HepG2 (cell line): Measurements from ENCODE around the gene MCC. TPM values are rescaled to one million over a fixed set of nuclear protein-coding genes. Genes with fewer than 3 reads are reported as not detected.

ENCODE experiments used
- ATAC-seq: fragments of 200-7000 bp; cut with Tn5 transposase; 3 replicates; pipeline ENCODE4 v1.9.1; 2020; ENCODE audit warnings: mild to moderate bottlenecking, moderate library complexity
- BruUV-seq: library from RNA; stranded (reverse); fragments of 400-500 nt; replicated peaks from 2 replicates; lab custom pipeline; 2021; lab: Mats Ljungman, UMichigan
- CTCF ChIA-PET: fragments of 300-600 bp; formaldehyde crosslinking; extraction: SDS; loops from one replicate; lab custom pipeline; 2021; ENCODE audit warnings: low total read pairs, inconsistent platforms, low intra/inter-chr PET ratio; lab: Yijun Ruan, JAX
- POLR2A ChIA-PET: fragments of 350-600 bp; sonication (Branson Sonifier 250); formaldehyde crosslinking; loops from one replicate; lab custom pipeline; 2020; ENCODE audit warnings: antibody characterized with exemption, inconsistent platforms; lab: Yijun Ruan, JAX
- DNase-seq: peaks from one replicate; pipeline ENCODE4 v3.0.0-alpha.2; 2015; ENCODE audit warnings: low spot score
- FAIRE-seq: peaks from 3 replicates; lab custom pipeline; 2011; peaks lifted over from hg19 to GRCh38; lab: Jason Lieb, UNC
- H2AFZ ChIP-seq: one replicate; pipeline ENCODE4 v1.6.1; 2011; ENCODE audit warnings: low read length, inconsistent platforms
- H3K27ac ChIP-seq: fragments of 300-600 bp; 3 replicates; pipeline ENCODE4 v1.8.0; 2011; ENCODE audit warnings: mixed run types, mild to moderate bottlenecking, mixed read lengths, low read length, inconsistent platforms; ENCODE audit not compliant: insufficient read depth; ENCODE audit errors: extremely low read length
- H3K27me3 ChIP-seq, 2 experiments: fragments of 200-600 bp in 1 of 2; 2 replicates in 1 of 2; 3 replicates in 1 of 2; pipeline versions ENCODE4 v1.6.0 to v1.8.0; 2011; ENCODE audit warnings: low read length in 2 of 2, mild to moderate bottlenecking in 2 of 2, moderate library complexity in 2 of 2, inconsistent platforms in 1 of 2; ENCODE audit not compliant: insufficient read depth in 2 of 2, control insufficient read depth in 1 of 2
- H3K36me3 ChIP-seq, 2 experiments: fragments of 200-600 bp in 1 of 2; replicated peaks in 1 of 2; 2 replicates in 1 of 2; 3 replicates in 1 of 2; pipeline versions ENCODE4 v1.5.1 to v1.8.0; 2011; ENCODE audit warnings: low read length in 2 of 2, inconsistent platforms in 1 of 2; ENCODE audit not compliant: insufficient read depth in 2 of 2, control insufficient read depth in 1 of 2
- H3K4me1 ChIP-seq: 2 replicates; pipeline ENCODE4 v1.5.1; 2012; ENCODE audit warnings: low read length, inconsistent platforms; ENCODE audit not compliant: insufficient read depth
- H3K4me2 ChIP-seq: 2 replicates; pipeline ENCODE4 v1.6.0; 2011; ENCODE audit warnings: low read depth, low read length, inconsistent platforms
- H3K4me3 ChIP-seq, 3 experiments: fragments of 200-600 bp in 1 of 3; sonication (generic), shearing (Covaris generic) in 1 of 3; replicated peaks in 1 of 3; 2 replicates each; pipeline ENCODE4 v1.5.1; 2011 to 2016; ENCODE audit warnings: low read length in 3 of 3, inconsistent platforms in 2 of 3, low read depth in 2 of 3, mild to moderate bottlenecking in 2 of 3, control low read depth in 1 of 3, mixed read lengths in 1 of 3; ENCODE audit not compliant: insufficient read depth in 1 of 3
- H3K79me2 ChIP-seq: one replicate; pipeline ENCODE4 v1.6.1; 2011; ENCODE audit warnings: low read length, inconsistent platforms; ENCODE audit not compliant: insufficient read depth
- H3K9ac ChIP-seq: 2 replicates; pipeline ENCODE4 v1.6.0; 2011; ENCODE audit warnings: mild to moderate bottlenecking, low read depth, low read length, inconsistent platforms; ENCODE audit not compliant: insufficient read depth
- H3K9me3 ChIP-seq: 2 replicates; pipeline ENCODE4 v1.5.1; 2012; ENCODE audit warnings: mild to moderate bottlenecking, low read length
- H4K20me1 ChIP-seq: 2 replicates; pipeline ENCODE4 v1.6.0; 2011; ENCODE audit warnings: inconsistent platforms, mild to moderate bottlenecking, low read length, moderate library complexity; ENCODE audit not compliant: insufficient read depth
- ELF4 ChIP-seq: sonication (generic); formaldehyde crosslinking; IDR thresholded peaks from 2 replicates; pipeline ENCODE4 v1.5.0; 2020; ENCODE audit warnings: missing genetic modification reagents, mild to moderate bottlenecking, moderate library complexity, borderline replicate concordance
- GATAD1 ChIP-seq: IDR thresholded peaks from 2 replicates; pipeline ENCODE4 v1.6.1; 2016; ENCODE audit warnings: missing genetic modification reagents, missing compliant biosample characterization
- MIER3 ChIP-seq: IDR thresholded peaks from 2 replicates; pipeline ENCODE4 v1.6.1; 2016; ENCODE audit warnings: missing compliant biosample characterization, borderline replicate concordance
- RCOR2 ChIP-seq: IDR thresholded peaks from 2 replicates; pipeline ENCODE4 v1.6.1; 2016; ENCODE audit warnings: missing biosample characterization, missing genetic modification reagents
- SRSF4 ChIP-seq: fragments of 200-400 bp; formaldehyde crosslinking; IDR thresholded peaks from one replicate; pipeline ENCODE4 v1.6.1; 2018; ENCODE audit warnings: mild to moderate bottlenecking, low read depth, low read length, moderate library complexity; ENCODE audit not compliant: poor library complexity, severe bottlenecking
- TAF1 ChIP-seq: sonication (generic); formaldehyde crosslinking; IDR thresholded peaks from 2 replicates; pipeline ENCODE4 v1.4.0; 2020; ENCODE audit warnings: missing genetic modification reagents
- TEAD2 ChIP-seq: sonication (generic); formaldehyde crosslinking; IDR thresholded peaks from 2 replicates; pipeline ENCODE4 v1.9.0; 2021; ENCODE audit warnings: missing genetic modification reagents
- ZFP37 ChIP-seq: sonication (generic); formaldehyde crosslinking; IDR thresholded peaks from 2 replicates; pipeline ENCODE4 v1.4.0; 2020; ENCODE audit warnings: missing genetic modification reagents, borderline replicate concordance
- ZMYM4 ChIP-seq: sonication (generic); formaldehyde crosslinking; IDR thresholded peaks from 2 replicates; pipeline ENCODE4 v1.8.1; 2023; ENCODE audit warnings: mild to moderate bottlenecking, missing genetic modification reagents
- ZNF30 ChIP-seq: sonication (generic); formaldehyde crosslinking; IDR thresholded peaks from 2 replicates; pipeline ENCODE4 v1.5.0; 2020; ENCODE audit warnings: mild to moderate bottlenecking, missing genetic modification reagents
- ZNF614 ChIP-seq: IDR thresholded peaks from 2 replicates; pipeline ENCODE4 v1.6.1; 2018; ENCODE audit warnings: missing biosample characterization, missing genetic modification reagents, inconsistent platforms, borderline replicate concordance
- WGBS: methylation state at CpG from one replicate; pipeline ENCODE4 v1.1.6; 2017; ENCODE audit warnings: low lambda C conversion rate; 5-methylcytosine and 5-hydroxymethylcytosine counted together
- in situ Hi-C: cut with HindIII; loops from 2 replicates; pipeline ENCODE4 v1.10.0; 2017; ENCODE audit warnings: low pct_unique_long_range_greater_than_20kb; ENCODE audit not compliant: extremely low pct_ligation_motif_present
- intact Hi-C: fragments of 100-400 bp; cut with micrococcal nuclease; formaldehyde crosslinking; loops from one replicate; pipeline ENCODE4 v1.10.0; 2022; ENCODE audit not compliant: unreplicated experiment
- polyA plus RNA-seq, 8 experiments: library from polyadenylated mRNA; depleted of rRNA in 3 of 8; stranded (reverse) in 7 of 8; unstranded in 1 of 8; fragments of >200 nt; fragmentation: Illumina TruSeq in 4 of 8; extraction: Trizol in 4 of 8; gene quantifications; 2 replicates each; pipeline versions ENCODE4 v1.2.1 to v1.2.3, GENCODE V29; 2011 to 2016; ENCODE audit warnings: low read depth in 4 of 8, missing spikeins in 1 of 8, mixed read lengths in 1 of 8; ENCODE audit not compliant: insufficient read depth in 1 of 8
- total RNA-seq, 5 experiments: library from RNA; depleted of rRNA; stranded (reverse); fragments of >200 nt; fragmentation: Illumina TruSeq; extraction: Trizol; gene quantifications; 2 replicates each; pipeline ENCODE4 v1.2.3, GENCODE V29; 2016; ENCODE audit warnings: low read depth in 1 of 5
- TF ChIP-seq, protein P1 (sequence below): sonication (generic); formaldehyde crosslinking; IDR thresholded peaks from 2 replicates; pipeline ENCODE4 v1.5.0; 2020; ENCODE audit warnings: missing genetic modification reagents
- TF ChIP-seq, protein P2 (sequence below): sonication (generic); formaldehyde crosslinking; IDR thresholded peaks from 2 replicates; pipeline ENCODE4 v1.8.0; 2022; ENCODE audit warnings: mild to moderate bottlenecking, missing genetic modification reagents, moderate library complexity
- TF ChIP-seq, protein P3 (sequence below): sonication (generic); formaldehyde crosslinking; IDR thresholded peaks from 2 replicates; pipeline ENCODE4 v1.4.0; 2020; ENCODE audit warnings: missing genetic modification reagents
- TF ChIP-seq, protein P4 (sequence below): sonication (generic); formaldehyde crosslinking; IDR thresholded peaks from 2 replicates; pipeline ENCODE4 v1.4.0; 2020; ENCODE audit warnings: missing genetic modification reagents

The MCC gene
- total and polyA plus RNA-seq, 2 of the 13 experiments (the other 11 are each of a cell fraction or from before 2014, with no cell fraction given), result 0.55 to 2.4 TPM

DNA sequence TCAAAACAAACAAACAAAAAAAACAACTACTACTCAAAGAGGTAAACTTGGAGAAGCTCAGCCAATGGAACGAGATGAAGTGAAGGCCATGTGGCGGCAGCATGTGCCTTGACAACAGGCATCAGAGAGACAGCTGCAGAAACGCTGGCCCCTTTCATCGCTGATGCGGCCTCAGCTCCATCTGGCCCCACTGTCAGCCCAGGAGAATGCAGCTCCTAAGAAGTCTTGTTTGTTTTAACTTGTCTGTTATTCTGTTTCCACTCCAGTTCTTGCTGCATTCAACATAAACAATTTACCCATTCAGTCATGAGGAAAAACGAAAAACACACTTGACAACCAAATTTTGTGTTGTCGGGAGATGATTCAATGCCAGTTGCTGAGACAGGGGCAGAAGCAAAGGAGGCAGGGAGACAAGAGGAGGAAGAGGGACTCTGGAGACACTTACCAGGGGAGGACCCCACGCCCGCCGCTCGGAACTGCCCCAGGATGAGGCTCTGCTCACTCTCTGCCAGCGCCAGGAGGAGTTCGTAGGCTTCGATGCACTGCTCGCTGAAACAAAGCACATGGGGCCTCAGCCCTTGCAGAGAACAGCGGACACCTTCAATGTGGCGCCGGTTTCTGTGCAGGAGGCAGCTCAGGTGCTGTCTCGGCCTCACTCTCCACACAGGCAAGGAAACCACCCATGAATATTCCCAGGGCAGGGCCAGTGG lies 420.5 kb downstream of the MCC start (continued):
- no peak for TF ChIP-seq ELF4 (CRISPR knock-in tag)
- TF ChIP-seq, protein P1, sequence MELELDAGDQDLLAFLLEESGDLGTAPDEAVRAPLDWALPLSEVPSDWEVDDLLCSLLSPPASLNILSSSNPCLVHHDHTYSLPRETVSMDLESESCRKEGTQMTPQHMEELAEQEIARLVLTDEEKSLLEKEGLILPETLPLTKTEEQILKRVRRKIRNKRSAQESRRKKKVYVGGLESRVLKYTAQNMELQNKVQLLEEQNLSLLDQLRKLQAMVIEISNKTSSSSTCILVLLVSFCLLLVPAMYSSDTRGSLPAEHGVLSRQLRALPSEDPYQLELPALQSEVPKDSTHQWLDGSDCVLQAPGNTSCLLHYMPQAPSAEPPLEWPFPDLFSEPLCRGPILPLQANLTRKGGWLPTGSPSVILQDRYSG, result no peak
- TF ChIP-seq ZMYM4 (CRISPR knock-in tag), result no peak
- TF ChIP-seq, protein P2, sequence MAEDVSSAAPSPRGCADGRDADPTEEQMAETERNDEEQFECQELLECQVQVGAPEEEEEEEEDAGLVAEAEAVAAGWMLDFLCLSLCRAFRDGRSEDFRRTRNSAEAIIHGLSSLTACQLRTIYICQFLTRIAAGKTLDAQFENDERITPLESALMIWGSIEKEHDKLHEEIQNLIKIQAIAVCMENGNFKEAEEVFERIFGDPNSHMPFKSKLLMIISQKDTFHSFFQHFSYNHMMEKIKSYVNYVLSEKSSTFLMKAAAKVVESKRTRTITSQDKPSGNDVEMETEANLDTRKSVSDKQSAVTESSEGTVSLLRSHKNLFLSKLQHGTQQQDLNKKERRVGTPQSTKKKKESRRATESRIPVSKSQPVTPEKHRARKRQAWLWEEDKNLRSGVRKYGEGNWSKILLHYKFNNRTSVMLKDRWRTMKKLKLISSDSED, result no peak
- TF ChIP-seq SRSF4, result no peak
- TF ChIP-seq RCOR2 (CRISPR knock-in tag), result no peak

DNA sequence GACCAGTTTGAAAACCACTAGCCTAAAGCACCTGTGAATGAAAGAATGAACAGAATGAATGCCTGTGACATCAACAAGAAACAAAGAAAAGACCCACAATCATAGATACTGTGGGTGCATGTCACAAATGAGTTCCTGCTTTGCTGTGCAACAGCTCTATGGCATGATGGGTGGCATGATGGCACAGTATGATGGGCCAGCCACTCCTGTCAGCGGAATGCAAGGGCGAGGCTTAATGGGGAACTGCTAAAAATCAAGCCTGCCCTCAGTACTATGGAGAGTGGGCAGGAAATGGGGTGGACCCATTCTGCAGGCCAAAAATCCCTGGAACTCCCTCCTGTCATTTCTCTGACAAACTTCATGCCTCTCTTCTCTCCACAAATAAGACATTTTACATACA lies 422.6 kb downstream of the MCC start:
- ATAC-seq, result no peak
- Histone ChIP-seq H3K4me1 (no peaks in the 10 kb centered on the region), H3K79me2 (no peaks in the 10 kb centered on the region), H3K9ac (no peak overlapping the region), H3K4me3 (no peak overlapping the region), H3K9me3 (no peaks in the 10 kb centered on the region), H3K27ac (no peak overlapping the region), H4K20me1 (no peaks in the 10 kb centered on the region), H3K4me2 (no peak overlapping the region), H3K36me3 (no peaks in the 10 kb centered on the region), H2AFZ (no peak overlapping the region), H3K27me3 (no peaks in the 10 kb centered on the region)
- intact Hi-C loops, result no loop called here
- no peak for FAIRE-seq
- BruUV-seq, result no TSS peak
- no peak for DNase-seq
- WGBS, result 93% methylated on average over 2 of the region's 2 CpGs
- CTCF ChIA-PET, result no interaction called here
- in situ Hi-C loops, result no loop called here
- POLR2A ChIA-PET, result no interaction called here
- TF ChIP-seq ZNF30, result no peak
- TF ChIP-seq, protein P3, sequence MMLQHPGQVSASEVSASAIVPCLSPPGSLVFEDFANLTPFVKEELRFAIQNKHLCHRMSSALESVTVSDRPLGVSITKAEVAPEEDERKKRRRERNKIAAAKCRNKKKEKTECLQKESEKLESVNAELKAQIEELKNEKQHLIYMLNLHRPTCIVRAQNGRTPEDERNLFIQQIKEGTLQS (CRISPR knock-in tag), result no peak
- no peak for TF ChIP-seq TAF1 (CRISPR knock-in tag)
- TF ChIP-seq, protein P4, sequence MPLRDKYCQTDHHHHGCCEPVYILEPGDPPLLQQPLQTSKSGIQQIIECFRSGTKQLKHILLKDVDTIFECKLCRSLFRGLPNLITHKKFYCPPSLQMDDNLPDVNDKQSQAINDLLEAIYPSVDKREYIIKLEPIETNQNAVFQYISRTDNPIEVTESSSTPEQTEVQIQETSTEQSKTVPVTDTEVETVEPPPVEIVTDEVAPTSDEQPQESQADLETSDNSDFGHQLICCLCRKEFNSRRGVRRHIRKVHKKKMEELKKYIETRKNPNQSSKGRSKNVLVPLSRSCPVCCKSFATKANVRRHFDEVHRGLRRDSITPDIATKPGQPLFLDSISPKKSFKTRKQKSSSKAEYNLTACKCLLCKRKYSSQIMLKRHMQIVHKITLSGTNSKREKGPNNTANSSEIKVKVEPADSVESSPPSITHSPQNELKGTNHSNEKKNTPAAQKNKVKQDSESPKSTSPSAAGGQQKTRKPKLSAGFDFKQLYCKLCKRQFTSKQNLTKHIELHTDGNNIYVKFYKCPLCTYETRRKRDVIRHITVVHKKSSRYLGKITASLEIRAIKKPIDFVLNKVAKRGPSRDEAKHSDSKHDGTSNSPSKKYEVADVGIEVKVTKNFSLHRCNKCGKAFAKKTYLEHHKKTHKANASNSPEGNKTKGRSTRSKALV, result no peak
- TF ChIP-seq TEAD2 (CRISPR knock-in tag), result no peak
- TF ChIP-seq MIER3 (CRISPR knock-in tag), result no peak
- TF ChIP-seq GATAD1 (CRISPR knock-in tag), result no peak
- TF ChIP-seq ZFP37, result no peak
- TF ChIP-seq ZNF614 (CRISPR knock-in tag), result no peak
- TF ChIP-seq, all 625 proteins: peak for 0
